GM23338 (cell line): ENCODE results near the gene PEPD. TPM values are rescaled to one million over a fixed set of nuclear protein-coding genes. Genes with fewer than 3 reads are reported as not detected.

Source experiments
- ATAC-seq: fragments of 200-7000 bp; cut with Tn5 transposase; 3 replicates; pipeline ENCODE4 v1.9.1; 2020
- DNase-seq: peaks from one replicate; pipeline ENCODE4 v3.0.0-alpha.2; 2015; ENCODE audit warnings: low spot score
- H2AFZ ChIP-seq: fragments of 200-600 bp; sonication (generic); 2 replicates; pipeline ENCODE4 v1.8.0; 2016; ENCODE audit warnings: antibody characterized with exemption, mild to moderate bottlenecking, moderate library complexity
- H3F3A ChIP-seq: fragments of 200-600 bp; sonication (generic); replicated peaks from 2 replicates; pipeline ENCODE4 v1.8.0; 2017; ENCODE audit warnings: antibody characterized with exemption, mixed run types, low read depth
- H3K27ac ChIP-seq: fragments of 200-600 bp; sonication (generic); 2 replicates; pipeline ENCODE4 v1.6.1; 2016; ENCODE audit warnings: low read depth
- H3K27me3 ChIP-seq: fragments of 200-600 bp; sonication (generic); 2 replicates; pipeline ENCODE4 v1.8.0; 2016; ENCODE audit warnings: mild to moderate bottlenecking, mixed run types, moderate library complexity; ENCODE audit not compliant: insufficient read depth
- H3K36me3 ChIP-seq: fragments of 200-600 bp; sonication (generic); 2 replicates; pipeline ENCODE4 v1.8.0; 2016; ENCODE audit warnings: mild to moderate bottlenecking; ENCODE audit not compliant: insufficient read depth
- H3K4me1 ChIP-seq: fragments of 200-600 bp; sonication (generic); 2 replicates; pipeline ENCODE4 v1.8.0; 2016; ENCODE audit warnings: mild to moderate bottlenecking, moderate library complexity; ENCODE audit not compliant: insufficient read depth
- H3K4me2 ChIP-seq: fragments of 200-600 bp; sonication (generic); 2 replicates; pipeline ENCODE4 v1.7.1; 2017; ENCODE audit warnings: mixed run types
- H3K4me3 ChIP-seq: fragments of 200-600 bp; sonication (generic); 2 replicates; pipeline ENCODE4 v1.6.1; 2016; ENCODE audit warnings: mixed run types
- H3K79me2 ChIP-seq: fragments of 200-600 bp; sonication (generic); replicated peaks from 2 replicates; pipeline ENCODE4 v1.8.0; 2017; ENCODE audit warnings: mild to moderate bottlenecking; ENCODE audit not compliant: insufficient read depth
- H3K9me2 ChIP-seq: fragments of 200-600 bp; sonication (generic); 2 replicates; pipeline ENCODE4 v1.8.0; 2017; ENCODE audit not compliant: insufficient read depth
- H4K20me1 ChIP-seq: fragments of 200-600 bp; sonication (generic); replicated peaks from 2 replicates; pipeline ENCODE4 v1.8.0; 2017; ENCODE audit warnings: mild to moderate bottlenecking; ENCODE audit not compliant: insufficient read depth
- H3K27ac Mint-ChIP-seq: 2 replicates; pipeline ENCODE4 v1.8.0; 2020; ENCODE audit warnings: inconsistent platforms, mild to moderate bottlenecking, moderate library complexity, mixed read lengths
- H3K27me3 Mint-ChIP-seq: 3 replicates; pipeline ENCODE4 v1.8.0; 2022; ENCODE audit warnings: low read depth, mild to moderate bottlenecking, moderate library complexity, mixed read lengths, inconsistent platforms; ENCODE audit not compliant: insufficient read depth, poor library complexity
- H3K36me3 Mint-ChIP-seq: 3 replicates; pipeline ENCODE4 v1.8.0; 2021; ENCODE audit warnings: low read depth, mild to moderate bottlenecking, inconsistent platforms, moderate library complexity, mixed read lengths
- H3K4me1 Mint-ChIP-seq: 3 replicates; pipeline ENCODE4 v1.8.0; 2020; ENCODE audit warnings: mild to moderate bottlenecking, inconsistent platforms, mixed read lengths
- H3K4me3 Mint-ChIP-seq: 3 replicates; pipeline ENCODE4 v1.8.0; 2021; ENCODE audit warnings: moderate library complexity, mild to moderate bottlenecking, inconsistent platforms, mixed read lengths
- H3K9me3 Mint-ChIP-seq: 3 replicates; pipeline ENCODE4 v1.8.0; 2020; ENCODE audit warnings: moderate library complexity, mild to moderate bottlenecking, inconsistent platforms, mixed read lengths
- CREB1 ChIP-seq: fragments of 250-450 bp; sonication (Bioruptor Pico); IDR thresholded peaks from 2 replicates; pipeline ENCODE4 v1.5.0; 2020; ENCODE audit warnings: low read depth, mild to moderate bottlenecking, moderate library complexity
- EZH2 ChIP-seq: fragments of 200-600 bp; sonication (generic); IDR thresholded peaks from one replicate; pipeline ENCODE4 v1.8.0; 2017; ENCODE audit warnings: antibody characterized with exemption, mild to moderate bottlenecking, low read depth; ENCODE audit not compliant: unreplicated experiment
- EZH2phosphoT487 ChIP-seq: fragments of 200-600 bp; sonication (generic); IDR thresholded peaks from one replicate; pipeline ENCODE4 v1.8.1; 2018; ENCODE audit warnings: antibody characterized with exemption; ENCODE audit not compliant: unreplicated experiment
- JUNB ChIP-seq: IDR thresholded peaks from one replicate; pipeline ENCODE4 v1.6.1; 2016; ENCODE audit warnings: antibody characterized with exemption; ENCODE audit not compliant: unreplicated experiment
- NANOG ChIP-seq: IDR thresholded peaks from 2 replicates; pipeline ENCODE4 v1.6.1; 2016; ENCODE audit warnings: antibody characterized with exemption, borderline replicate concordance
- POLR2AphosphoS5 ChIP-seq: IDR thresholded peaks from 2 replicates; pipeline ENCODE4 v1.6.1; 2016; ENCODE audit warnings: antibody characterized with exemption, low read depth
- STAT1 ChIP-seq: IDR thresholded peaks from one replicate; pipeline ENCODE4 v1.6.1; 2016; ENCODE audit warnings: antibody characterized with exemption; ENCODE audit not compliant: unreplicated experiment
- ZNF114 ChIP-seq: fragments of 250-450 bp; sonication (Bioruptor Pico); IDR thresholded peaks from 2 replicates; pipeline ENCODE4 v1.5.0; 2020; ENCODE audit warnings: mild to moderate bottlenecking, moderate library complexity
- ZNF331 ChIP-seq: fragments of 250-450 bp; sonication (Bioruptor Pico); IDR thresholded peaks from 2 replicates; pipeline ENCODE4 v1.5.0; 2020; ENCODE audit warnings: low read depth, mild to moderate bottlenecking, moderate library complexity
- polyA plus RNA-seq: library from polyadenylated mRNA; unstranded; fragments of >200 nt; fragmentation: Nextera tagmentation; extraction: Ambion mirVana; gene quantifications from 2 replicates; pipeline ENCODE4 v1.2.1, GENCODE V29; 2016
- total RNA-seq: library from RNA; depleted of rRNA; stranded (reverse); fragments of >200 nt; shearing (Covaris generic); gene quantifications from 2 replicates; pipeline ENCODE4 v1.2.3, GENCODE V29; 2014
- TF ChIP-seq, protein P1 (sequence below): IDR thresholded peaks from 2 replicates; pipeline ENCODE4 v1.6.1; 2016; ENCODE audit warnings: antibody characterized with exemption
- TF ChIP-seq, protein P2 (sequence below): fragments of 250-450 bp; sonication (Bioruptor Pico); IDR thresholded peaks from 2 replicates; pipeline ENCODE4 v1.5.0; 2020; ENCODE audit warnings: mild to moderate bottlenecking, moderate library complexity
- TF ChIP-seq, protein P3 (sequence below): IDR thresholded peaks from one replicate; pipeline ENCODE4 v1.6.1; 2018; ENCODE audit warnings: antibody characterized with exemption; ENCODE audit not compliant: unreplicated experiment
- TF ChIP-seq, protein P4 (sequence below), 2 experiments: fragments of 200-600 bp in 1 of 2; sonication (generic) in 1 of 2; conservative IDR thresholded peaks; 2 replicates each; pipeline versions ENCODE4 v1.5.1 to v1.6.1; 2016 to 2017; ENCODE audit warnings: antibody characterized with exemption in 2 of 2, low read depth in 2 of 2, mild to moderate bottlenecking in 2 of 2, moderate library complexity in 1 of 2

The PEPD gene
- total and polyA plus RNA-seq, 2 experiments from 2014 or later = 81.7 to 89.2 TPM

DNA sequence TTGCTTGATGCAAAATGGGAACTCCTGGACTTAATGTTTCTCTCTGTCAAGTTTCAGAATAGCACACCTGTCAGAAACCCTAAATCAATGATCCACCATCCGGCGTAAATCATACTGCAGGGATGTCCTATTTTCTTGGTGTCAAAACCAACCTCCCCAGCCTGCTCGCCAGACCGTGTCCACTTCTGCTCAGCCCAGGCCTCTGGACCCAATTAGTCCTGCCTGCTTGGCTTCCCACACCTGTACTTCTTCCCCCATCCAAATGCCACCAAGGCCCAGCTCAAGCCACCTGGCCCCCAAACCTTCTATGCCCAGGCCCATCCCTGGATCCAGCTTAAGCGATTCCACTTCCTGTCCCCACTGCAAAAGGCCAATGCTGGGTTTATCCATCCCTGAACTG lies 25.1 kb upstream of the PEPD start:
- H3K79me2 ChIP-seq = no peaks in the 10 kb centered on the region
- H4K20me1 ChIP-seq = no peaks in the 10 kb centered on the region
- Mint-ChIP-seq H3K9me3 (no peaks in the 10 kb centered on the region; the same call in 2 of the 3 replicates), H3K27me3 (peaks cover 3% of the 10 kb centered on the region), H3K27ac (no peak overlapping the region), H3K4me1 (peaks cover 7% of the 10 kb centered on the region; the same call in 2 of the 3 replicates), H3K4me3 (no peak overlapping the region), H3K36me3 (no peaks in the 10 kb centered on the region)
- H3K27ac ChIP-seq = no peak overlapping the region
- no peaks in the 10 kb centered on the region for H3K9me2 ChIP-seq
- H3K4me2 ChIP-seq = no peak overlapping the region
- DNase-seq = no peak
- no peaks in the 10 kb centered on the region for H3F3A ChIP-seq
- ATAC-seq = no peak
- no peak overlapping the region for H2AFZ ChIP-seq
- H3K4me3 ChIP-seq = no peak overlapping the region
- H3K4me1 ChIP-seq = no peaks in the 10 kb centered on the region
- H3K36me3 ChIP-seq = no peaks in the 10 kb centered on the region
- TF ChIP-seq STAT1 = no peak
- TF ChIP-seq EZH2phosphoT487 = no peak
- TF ChIP-seq CREB1 = no peak
- no peak for TF ChIP-seq NANOG
- no peak for TF ChIP-seq POLR2AphosphoS5
- TF ChIP-seq, protein P1, sequence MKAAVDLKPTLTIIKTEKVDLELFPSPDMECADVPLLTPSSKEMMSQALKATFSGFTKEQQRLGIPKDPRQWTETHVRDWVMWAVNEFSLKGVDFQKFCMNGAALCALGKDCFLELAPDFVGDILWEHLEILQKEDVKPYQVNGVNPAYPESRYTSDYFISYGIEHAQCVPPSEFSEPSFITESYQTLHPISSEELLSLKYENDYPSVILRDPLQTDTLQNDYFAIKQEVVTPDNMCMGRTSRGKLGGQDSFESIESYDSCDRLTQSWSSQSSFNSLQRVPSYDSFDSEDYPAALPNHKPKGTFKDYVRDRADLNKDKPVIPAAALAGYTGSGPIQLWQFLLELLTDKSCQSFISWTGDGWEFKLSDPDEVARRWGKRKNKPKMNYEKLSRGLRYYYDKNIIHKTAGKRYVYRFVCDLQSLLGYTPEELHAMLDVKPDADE = no peak
- TF ChIP-seq, protein P2, sequence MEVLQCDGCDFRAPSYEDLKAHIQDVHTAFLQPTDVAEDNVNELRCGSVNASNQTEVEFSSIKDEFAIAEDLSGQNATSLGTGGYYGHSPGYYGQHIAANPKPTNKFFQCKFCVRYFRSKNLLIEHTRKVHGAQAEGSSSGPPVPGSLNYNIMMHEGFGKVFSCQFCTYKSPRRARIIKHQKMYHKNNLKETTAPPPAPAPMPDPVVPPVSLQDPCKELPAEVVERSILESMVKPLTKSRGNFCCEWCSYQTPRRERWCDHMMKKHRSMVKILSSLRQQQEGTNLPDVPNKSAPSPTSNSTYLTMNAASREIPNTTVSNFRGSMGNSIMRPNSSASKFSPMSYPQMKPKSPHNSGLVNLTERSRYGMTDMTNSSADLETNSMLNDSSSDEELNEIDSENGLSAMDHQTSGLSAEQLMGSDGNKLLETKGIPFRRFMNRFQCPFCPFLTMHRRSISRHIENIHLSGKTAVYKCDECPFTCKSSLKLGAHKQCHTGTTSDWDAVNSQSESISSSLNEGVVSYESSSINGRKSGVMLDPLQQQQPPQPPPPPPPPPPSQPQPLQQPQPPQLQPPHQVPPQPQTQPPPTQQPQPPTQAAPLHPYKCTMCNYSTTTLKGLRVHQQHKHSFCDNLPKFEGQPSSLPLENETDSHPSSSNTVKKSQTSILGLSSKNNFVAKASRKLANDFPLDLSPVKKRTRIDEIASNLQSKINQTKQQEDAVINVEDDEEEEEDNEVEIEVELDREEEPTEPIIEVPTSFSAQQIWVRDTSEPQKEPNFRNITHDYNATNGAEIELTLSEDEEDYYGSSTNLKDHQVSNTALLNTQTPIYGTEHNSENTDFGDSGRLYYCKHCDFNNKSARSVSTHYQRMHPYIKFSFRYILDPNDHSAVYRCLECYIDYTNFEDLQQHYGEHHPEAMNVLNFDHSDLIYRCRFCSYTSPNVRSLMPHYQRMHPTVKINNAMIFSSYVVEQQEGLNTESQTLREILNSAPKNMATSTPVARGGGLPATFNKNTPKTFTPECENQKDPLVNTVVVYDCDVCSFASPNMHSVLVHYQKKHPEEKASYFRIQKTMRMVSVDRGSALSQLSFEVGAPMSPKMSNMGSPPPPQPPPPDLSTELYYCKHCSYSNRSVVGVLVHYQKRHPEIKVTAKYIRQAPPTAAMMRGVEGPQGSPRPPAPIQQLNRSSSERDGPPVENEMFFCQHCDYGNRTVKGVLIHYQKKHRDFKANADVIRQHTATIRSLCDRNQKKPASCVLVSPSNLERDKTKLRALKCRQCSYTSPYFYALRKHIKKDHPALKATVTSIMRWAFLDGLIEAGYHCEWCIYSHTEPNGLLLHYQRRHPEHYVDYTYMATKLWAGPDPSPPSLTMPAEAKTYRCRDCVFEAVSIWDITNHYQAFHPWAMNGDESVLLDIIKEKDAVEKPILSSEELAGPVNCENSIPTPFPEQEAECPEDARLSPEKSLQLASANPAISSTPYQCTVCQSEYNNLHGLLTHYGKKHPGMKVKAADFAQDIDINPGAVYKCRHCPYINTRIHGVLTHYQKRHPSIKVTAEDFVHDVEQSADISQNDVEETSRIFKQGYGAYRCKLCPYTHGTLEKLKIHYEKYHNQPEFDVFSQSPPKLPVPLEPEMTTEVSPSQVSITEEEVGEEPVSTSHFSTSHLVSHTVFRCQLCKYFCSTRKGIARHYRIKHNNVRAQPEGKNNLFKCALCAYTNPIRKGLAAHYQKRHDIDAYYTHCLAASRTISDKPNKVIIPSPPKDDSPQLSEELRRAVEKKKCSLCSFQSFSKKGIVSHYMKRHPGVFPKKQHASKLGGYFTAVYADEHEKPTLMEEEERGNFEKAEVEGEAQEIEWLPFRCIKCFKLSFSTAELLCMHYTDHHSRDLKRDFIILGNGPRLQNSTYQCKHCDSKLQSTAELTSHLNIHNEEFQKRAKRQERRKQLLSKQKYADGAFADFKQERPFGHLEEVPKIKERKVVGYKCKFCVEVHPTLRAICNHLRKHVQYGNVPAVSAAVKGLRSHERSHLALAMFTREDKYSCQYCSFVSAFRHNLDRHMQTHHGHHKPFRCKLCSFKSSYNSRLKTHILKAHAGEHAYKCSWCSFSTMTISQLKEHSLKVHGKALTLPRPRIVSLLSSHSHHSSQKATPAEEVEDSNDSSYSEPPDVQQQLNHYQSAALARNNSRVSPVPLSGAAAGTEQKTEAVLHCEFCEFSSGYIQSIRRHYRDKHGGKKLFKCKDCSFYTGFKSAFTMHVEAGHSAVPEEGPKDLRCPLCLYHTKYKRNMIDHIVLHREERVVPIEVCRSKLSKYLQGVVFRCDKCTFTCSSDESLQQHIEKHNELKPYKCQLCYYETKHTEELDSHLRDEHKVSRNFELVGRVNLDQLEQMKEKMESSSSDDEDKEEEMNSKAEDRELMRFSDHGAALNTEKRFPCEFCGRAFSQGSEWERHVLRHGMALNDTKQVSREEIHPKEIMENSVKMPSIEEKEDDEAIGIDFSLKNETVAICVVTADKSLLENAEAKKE (CRISPR knock-in tag) = no peak
- TF ChIP-seq, protein P3, sequence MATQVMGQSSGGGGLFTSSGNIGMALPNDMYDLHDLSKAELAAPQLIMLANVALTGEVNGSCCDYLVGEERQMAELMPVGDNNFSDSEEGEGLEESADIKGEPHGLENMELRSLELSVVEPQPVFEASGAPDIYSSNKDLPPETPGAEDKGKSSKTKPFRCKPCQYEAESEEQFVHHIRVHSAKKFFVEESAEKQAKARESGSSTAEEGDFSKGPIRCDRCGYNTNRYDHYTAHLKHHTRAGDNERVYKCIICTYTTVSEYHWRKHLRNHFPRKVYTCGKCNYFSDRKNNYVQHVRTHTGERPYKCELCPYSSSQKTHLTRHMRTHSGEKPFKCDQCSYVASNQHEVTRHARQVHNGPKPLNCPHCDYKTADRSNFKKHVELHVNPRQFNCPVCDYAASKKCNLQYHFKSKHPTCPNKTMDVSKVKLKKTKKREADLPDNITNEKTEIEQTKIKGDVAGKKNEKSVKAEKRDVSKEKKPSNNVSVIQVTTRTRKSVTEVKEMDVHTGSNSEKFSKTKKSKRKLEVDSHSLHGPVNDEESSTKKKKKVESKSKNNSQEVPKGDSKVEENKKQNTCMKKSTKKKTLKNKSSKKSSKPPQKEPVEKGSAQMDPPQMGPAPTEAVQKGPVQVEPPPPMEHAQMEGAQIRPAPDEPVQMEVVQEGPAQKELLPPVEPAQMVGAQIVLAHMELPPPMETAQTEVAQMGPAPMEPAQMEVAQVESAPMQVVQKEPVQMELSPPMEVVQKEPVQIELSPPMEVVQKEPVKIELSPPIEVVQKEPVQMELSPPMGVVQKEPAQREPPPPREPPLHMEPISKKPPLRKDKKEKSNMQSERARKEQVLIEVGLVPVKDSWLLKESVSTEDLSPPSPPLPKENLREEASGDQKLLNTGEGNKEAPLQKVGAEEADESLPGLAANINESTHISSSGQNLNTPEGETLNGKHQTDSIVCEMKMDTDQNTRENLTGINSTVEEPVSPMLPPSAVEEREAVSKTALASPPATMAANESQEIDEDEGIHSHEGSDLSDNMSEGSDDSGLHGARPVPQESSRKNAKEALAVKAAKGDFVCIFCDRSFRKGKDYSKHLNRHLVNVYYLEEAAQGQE = no peak
- TF ChIP-seq EZH2 = no peak
- no peak for TF ChIP-seq JUNB
- TF ChIP-seq ZNF114 (CRISPR knock-in tag) = no peak
- TF ChIP-seq, protein P4, sequence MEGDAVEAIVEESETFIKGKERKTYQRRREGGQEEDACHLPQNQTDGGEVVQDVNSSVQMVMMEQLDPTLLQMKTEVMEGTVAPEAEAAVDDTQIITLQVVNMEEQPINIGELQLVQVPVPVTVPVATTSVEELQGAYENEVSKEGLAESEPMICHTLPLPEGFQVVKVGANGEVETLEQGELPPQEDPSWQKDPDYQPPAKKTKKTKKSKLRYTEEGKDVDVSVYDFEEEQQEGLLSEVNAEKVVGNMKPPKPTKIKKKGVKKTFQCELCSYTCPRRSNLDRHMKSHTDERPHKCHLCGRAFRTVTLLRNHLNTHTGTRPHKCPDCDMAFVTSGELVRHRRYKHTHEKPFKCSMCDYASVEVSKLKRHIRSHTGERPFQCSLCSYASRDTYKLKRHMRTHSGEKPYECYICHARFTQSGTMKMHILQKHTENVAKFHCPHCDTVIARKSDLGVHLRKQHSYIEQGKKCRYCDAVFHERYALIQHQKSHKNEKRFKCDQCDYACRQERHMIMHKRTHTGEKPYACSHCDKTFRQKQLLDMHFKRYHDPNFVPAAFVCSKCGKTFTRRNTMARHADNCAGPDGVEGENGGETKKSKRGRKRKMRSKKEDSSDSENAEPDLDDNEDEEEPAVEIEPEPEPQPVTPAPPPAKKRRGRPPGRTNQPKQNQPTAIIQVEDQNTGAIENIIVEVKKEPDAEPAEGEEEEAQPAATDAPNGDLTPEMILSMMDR (conservative IDR thresholded peaks at IDR 0.05; ENCODE audit: low read depth in 2 of 2) = no peak
- TF ChIP-seq ZNF331 (CRISPR knock-in tag) = no peak
- H3K27me3 ChIP-seq = no peaks in the 10 kb centered on the region
